HepG2 (cell line): ENCODE results near the gene EVI5. TPM values are rescaled to one million over a fixed set of nuclear protein-coding genes. Genes with fewer than 3 reads are reported as not detected.

ENCODE experiments used
- ATF1 ChIP-seq: IDR thresholded peaks from 2 replicates; pipeline ENCODE4 v1.6.1; 2016; ENCODE audit warnings: mild to moderate bottlenecking, control low read depth
- EHMT2 ChIP-seq: fragments of 200-600 bp; sonication (generic); IDR thresholded peaks from 2 replicates; pipeline ENCODE4 v1.7.0; 2017; ENCODE audit warnings: antibody characterized with exemption, low read depth, low read length, borderline replicate concordance
- FOSL1 ChIP-seq: sonication (generic); formaldehyde crosslinking; IDR thresholded peaks from 2 replicates; pipeline ENCODE4 v1.9.0; 2021; ENCODE audit warnings: missing genetic modification reagents, borderline replicate concordance
- HOXD1 ChIP-seq: sonication (generic); formaldehyde crosslinking; IDR thresholded peaks from 2 replicates; pipeline ENCODE4 v1.5.0; 2020; ENCODE audit warnings: missing genetic modification reagents
- JUND ChIP-seq: sonication (generic); formaldehyde crosslinking; IDR thresholded peaks from 2 replicates; pipeline ENCODE4 v1.8.0; 2022; ENCODE audit warnings: mild to moderate bottlenecking, missing genetic modification reagents
- KLF9 ChIP-seq: IDR thresholded peaks from 2 replicates; pipeline ENCODE4 v1.6.1; 2016; ENCODE audit warnings: low read depth
- MTA1 ChIP-seq: sonication (generic); formaldehyde crosslinking; IDR thresholded peaks from 2 replicates; pipeline ENCODE4 v1.4.0; 2020; ENCODE audit warnings: missing genetic modification reagents, mild to moderate bottlenecking, borderline replicate concordance
- MZF1 ChIP-seq: sonication (generic); formaldehyde crosslinking; IDR thresholded peaks from 2 replicates; pipeline ENCODE4 v1.8.1; 2023; ENCODE audit warnings: mild to moderate bottlenecking, missing genetic modification reagents, borderline replicate concordance
- PITX1 ChIP-seq: sonication (generic); formaldehyde crosslinking; IDR thresholded peaks from 2 replicates; pipeline ENCODE4 v1.5.1; 2020; ENCODE audit warnings: mild to moderate bottlenecking, missing genetic modification reagents
- SOX6 ChIP-seq, 2 experiments: fragments of 450-650 bp in 1 of 2; sonication (generic) in 1 of 2; formaldehyde crosslinking in 1 of 2; IDR thresholded peaks; 2 replicates each; pipeline versions ENCODE4 v1.4.0 to v1.6.1; 2017 to 2020; ENCODE audit warnings: antibody characterized with exemption in 1 of 2, mild to moderate bottlenecking in 1 of 2, missing genetic modification reagents in 1 of 2
- ZMYM2 ChIP-seq: sonication (generic); formaldehyde crosslinking; IDR thresholded peaks from 2 replicates; pipeline ENCODE4 v1.8.0; 2022; ENCODE audit warnings: mild to moderate bottlenecking, missing genetic modification reagents
- ZNF33A ChIP-seq: sonication (generic); formaldehyde crosslinking; IDR thresholded peaks from 2 replicates; pipeline ENCODE4 v1.5.1; 2020; ENCODE audit warnings: missing genetic modification reagents, mild to moderate bottlenecking, moderate library complexity, borderline replicate concordance
- ZNF567 ChIP-seq: sonication (generic); formaldehyde crosslinking; IDR thresholded peaks from 2 replicates; pipeline ENCODE4 v1.8.1; 2023; ENCODE audit warnings: mild to moderate bottlenecking, missing genetic modification reagents, borderline replicate concordance
- ZNF577 ChIP-seq: sonication (generic); formaldehyde crosslinking; IDR thresholded peaks from 2 replicates; pipeline ENCODE4 v1.4.0; 2020; ENCODE audit warnings: mild to moderate bottlenecking, low read depth, missing genetic modification reagents, borderline replicate concordance
- ZNF775 ChIP-seq: sonication (generic); formaldehyde crosslinking; IDR thresholded peaks from 2 replicates; pipeline ENCODE4 v1.4.0; 2020; ENCODE audit warnings: missing genetic modification reagents, mild to moderate bottlenecking, moderate library complexity, borderline replicate concordance
- ZNF891 ChIP-seq: sonication (generic); formaldehyde crosslinking; IDR thresholded peaks from 2 replicates; pipeline ENCODE4 v1.5.0; 2020; ENCODE audit warnings: mild to moderate bottlenecking, missing genetic modification reagents
- polyA plus RNA-seq, 8 experiments: library from polyadenylated mRNA; depleted of rRNA in 3 of 8; stranded (reverse) in 7 of 8; unstranded in 1 of 8; fragments of >200 nt; fragmentation: Illumina TruSeq in 4 of 8; extraction: Trizol in 4 of 8; gene quantifications; 2 replicates each; pipeline versions ENCODE4 v1.2.1 to v1.2.3, GENCODE V29; 2011 to 2016; ENCODE audit warnings: low read depth in 4 of 8, missing spikeins in 1 of 8, mixed read lengths in 1 of 8; ENCODE audit not compliant: insufficient read depth in 1 of 8
- total RNA-seq, 5 experiments: library from RNA; depleted of rRNA; stranded (reverse); fragments of >200 nt; fragmentation: Illumina TruSeq; extraction: Trizol; gene quantifications; 2 replicates each; pipeline ENCODE4 v1.2.3, GENCODE V29; 2016; ENCODE audit warnings: low read depth in 1 of 5
- TF ChIP-seq, protein P1 (sequence below): sonication (generic); formaldehyde crosslinking; IDR thresholded peaks from 2 replicates; pipeline ENCODE4 v1.4.0; 2020; ENCODE audit warnings: mild to moderate bottlenecking, missing genetic modification reagents
- TF ChIP-seq, protein P2 (sequence below): sonication (generic); formaldehyde crosslinking; IDR thresholded peaks from 2 replicates; pipeline ENCODE4 v1.8.0; 2022; ENCODE audit warnings: mild to moderate bottlenecking, missing genetic modification reagents, borderline replicate concordance
- TF ChIP-seq, protein P3 (sequence below): sonication (generic); formaldehyde crosslinking; IDR thresholded peaks from 2 replicates; pipeline ENCODE4 v1.8.0; 2022; ENCODE audit warnings: mild to moderate bottlenecking, missing genetic modification reagents, moderate library complexity

Gene EVI5
- total and polyA plus RNA-seq, 2 of the 13 experiments (the other 11 are each of a cell fraction or from before 2014, with no cell fraction given), result 4.0 to 12.6 TPM

DNA sequence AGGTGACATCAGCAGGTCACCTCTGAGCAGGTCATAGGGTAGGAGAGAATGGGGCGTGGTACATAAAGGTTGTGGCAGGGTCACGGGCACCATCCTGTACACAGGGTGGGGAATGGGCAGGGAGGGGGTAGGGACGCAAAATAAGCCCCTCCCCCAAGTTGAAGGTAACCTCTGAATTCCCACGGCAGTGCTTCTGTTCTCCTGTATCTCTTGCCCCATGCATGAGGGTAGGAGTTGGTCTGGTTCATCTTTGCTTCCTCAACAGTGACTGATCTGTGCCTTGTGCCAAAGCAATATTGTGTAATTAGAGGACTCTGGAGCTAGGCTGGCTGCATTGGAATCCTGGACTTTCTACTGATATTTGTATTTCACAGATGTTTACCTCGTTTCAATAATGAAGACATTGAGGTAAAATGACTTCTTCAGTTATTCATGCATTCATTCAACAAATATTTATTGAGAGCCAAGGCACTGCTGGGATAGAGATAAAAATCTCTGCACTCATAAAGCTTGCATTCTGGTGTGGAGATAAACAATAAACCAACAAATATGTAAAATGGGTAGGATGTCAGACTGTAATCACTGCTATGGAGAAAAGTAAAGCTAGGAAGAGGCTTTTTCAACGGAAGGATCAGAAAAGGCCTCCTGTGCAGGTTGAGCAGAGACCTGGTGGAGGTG is 279.8 kb downstream of the EVI5 start (continued):
- TF ChIP-seq ZNF567 (CRISPR knock-in tag), result no peak
- TF ChIP-seq, protein P1, sequence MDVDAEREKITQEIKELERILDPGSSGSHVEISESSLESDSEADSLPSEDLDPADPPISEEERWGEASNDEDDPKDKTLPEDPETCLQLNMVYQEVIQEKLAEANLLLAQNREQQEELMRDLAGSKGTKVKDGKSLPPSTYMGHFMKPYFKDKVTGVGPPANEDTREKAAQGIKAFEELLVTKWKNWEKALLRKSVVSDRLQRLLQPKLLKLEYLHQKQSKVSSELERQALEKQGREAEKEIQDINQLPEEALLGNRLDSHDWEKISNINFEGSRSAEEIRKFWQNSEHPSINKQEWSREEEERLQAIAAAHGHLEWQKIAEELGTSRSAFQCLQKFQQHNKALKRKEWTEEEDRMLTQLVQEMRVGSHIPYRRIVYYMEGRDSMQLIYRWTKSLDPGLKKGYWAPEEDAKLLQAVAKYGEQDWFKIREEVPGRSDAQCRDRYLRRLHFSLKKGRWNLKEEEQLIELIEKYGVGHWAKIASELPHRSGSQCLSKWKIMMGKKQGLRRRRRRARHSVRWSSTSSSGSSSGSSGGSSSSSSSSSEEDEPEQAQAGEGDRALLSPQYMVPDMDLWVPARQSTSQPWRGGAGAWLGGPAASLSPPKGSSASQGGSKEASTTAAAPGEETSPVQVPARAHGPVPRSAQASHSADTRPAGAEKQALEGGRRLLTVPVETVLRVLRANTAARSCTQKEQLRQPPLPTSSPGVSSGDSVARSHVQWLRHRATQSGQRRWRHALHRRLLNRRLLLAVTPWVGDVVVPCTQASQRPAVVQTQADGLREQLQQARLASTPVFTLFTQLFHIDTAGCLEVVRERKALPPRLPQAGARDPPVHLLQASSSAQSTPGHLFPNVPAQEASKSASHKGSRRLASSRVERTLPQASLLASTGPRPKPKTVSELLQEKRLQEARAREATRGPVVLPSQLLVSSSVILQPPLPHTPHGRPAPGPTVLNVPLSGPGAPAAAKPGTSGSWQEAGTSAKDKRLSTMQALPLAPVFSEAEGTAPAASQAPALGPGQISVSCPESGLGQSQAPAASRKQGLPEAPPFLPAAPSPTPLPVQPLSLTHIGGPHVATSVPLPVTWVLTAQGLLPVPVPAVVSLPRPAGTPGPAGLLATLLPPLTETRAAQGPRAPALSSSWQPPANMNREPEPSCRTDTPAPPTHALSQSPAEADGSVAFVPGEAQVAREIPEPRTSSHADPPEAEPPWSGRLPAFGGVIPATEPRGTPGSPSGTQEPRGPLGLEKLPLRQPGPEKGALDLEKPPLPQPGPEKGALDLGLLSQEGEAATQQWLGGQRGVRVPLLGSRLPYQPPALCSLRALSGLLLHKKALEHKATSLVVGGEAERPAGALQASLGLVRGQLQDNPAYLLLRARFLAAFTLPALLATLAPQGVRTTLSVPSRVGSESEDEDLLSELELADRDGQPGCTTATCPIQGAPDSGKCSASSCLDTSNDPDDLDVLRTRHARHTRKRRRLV (CRISPR knock-in tag), result no peak
- 0 out of 2 replicates have a peak, but pooled peaks have one; percentile 51 for TF ChIP-seq MTA1 (CRISPR knock-in tag)
- TF ChIP-seq SOX6 (IDR thresholded peaks at IDR 0.05), result no peak
- TF ChIP-seq SOX6 (CRISPR knock-in tag; IDR thresholded peaks at IDR 0.05), result peak; percentile 86
- no peak for TF ChIP-seq ZNF33A (CRISPR knock-in tag)
- TF ChIP-seq, protein P2, sequence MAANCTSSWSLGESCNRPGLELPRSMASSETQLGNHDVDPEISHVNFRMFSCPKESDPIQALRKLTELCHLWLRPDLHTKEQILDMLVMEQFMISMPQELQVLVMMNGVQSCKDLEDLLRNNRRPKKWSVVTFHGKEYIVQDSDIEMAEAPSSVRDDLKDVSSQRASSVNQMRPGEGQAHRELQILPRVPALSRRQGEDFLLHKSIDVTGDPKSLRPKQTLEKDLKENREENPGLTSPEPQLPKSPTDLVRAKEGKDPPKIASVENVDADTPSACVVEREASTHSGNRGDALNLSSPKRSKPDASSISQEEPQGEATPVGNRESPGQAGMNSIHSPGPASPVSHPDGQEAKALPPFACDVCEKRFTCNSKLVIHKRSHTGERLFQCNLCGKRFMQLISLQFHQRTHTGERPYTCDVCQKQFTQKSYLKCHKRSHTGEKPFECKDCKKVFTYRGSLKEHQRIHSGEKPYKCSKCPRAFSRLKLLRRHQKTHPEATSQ (CRISPR knock-in tag), result peak; percentile 65; the same call in 1 of the 2 replicates
- TF ChIP-seq PITX1, result no peak
- TF ChIP-seq, protein P3, sequence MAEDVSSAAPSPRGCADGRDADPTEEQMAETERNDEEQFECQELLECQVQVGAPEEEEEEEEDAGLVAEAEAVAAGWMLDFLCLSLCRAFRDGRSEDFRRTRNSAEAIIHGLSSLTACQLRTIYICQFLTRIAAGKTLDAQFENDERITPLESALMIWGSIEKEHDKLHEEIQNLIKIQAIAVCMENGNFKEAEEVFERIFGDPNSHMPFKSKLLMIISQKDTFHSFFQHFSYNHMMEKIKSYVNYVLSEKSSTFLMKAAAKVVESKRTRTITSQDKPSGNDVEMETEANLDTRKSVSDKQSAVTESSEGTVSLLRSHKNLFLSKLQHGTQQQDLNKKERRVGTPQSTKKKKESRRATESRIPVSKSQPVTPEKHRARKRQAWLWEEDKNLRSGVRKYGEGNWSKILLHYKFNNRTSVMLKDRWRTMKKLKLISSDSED (CRISPR knock-in tag), result no peak
- no peak for TF ChIP-seq ZNF775 (CRISPR knock-in tag)
- peak; percentile 49; the same call in 1 of the 2 replicates for TF ChIP-seq ZMYM2 (CRISPR knock-in tag)
- no peak for TF ChIP-seq ZNF577 (CRISPR knock-in tag)
- TF ChIP-seq EHMT2, result peak; percentile 71; the same call in 1 of the 2 replicates
- TF ChIP-seq MZF1 (CRISPR knock-in tag), result no peak
- no peak for TF ChIP-seq KLF9 (CRISPR knock-in tag)
- no peak for TF ChIP-seq JUND
- TF ChIP-seq FOSL1, result no peak
- 0 out of 2 replicates have a peak, but pooled peaks have one; percentile 60 for TF ChIP-seq HOXD1 (CRISPR knock-in tag)
- TF ChIP-seq ZNF891 (CRISPR knock-in tag), result no peak
- no peak for TF ChIP-seq ATF1 (CRISPR knock-in tag)
